A673 (cell line): ENCODE results near the gene EYA3. TPM values are rescaled to one million over a fixed set of nuclear protein-coding genes. Genes with fewer than 3 reads are reported as not detected.
A peak's percentile ranks its signal among the peaks of the same experiment; 100 is the strongest.

Experiments
- BruUV-seq: library from RNA; stranded (reverse); fragments of 400-500 nt; replicated peaks from 2 replicates; lab custom pipeline; 2021; lab: Mats Ljungman, UMichigan
- CTCF ChIA-PET: fragments of 300-600 bp; sonication (Branson Sonifier 250); formaldehyde crosslinking; loops from one replicate; lab custom pipeline; 2022; ENCODE audit warnings: antibody characterized with exemption; lab: Charles Lee
- POLR2A ChIA-PET: fragments of 300-600 bp; sonication (Branson Sonifier 250); formaldehyde crosslinking; loops from one replicate; lab custom pipeline; 2022; ENCODE audit warnings: antibody characterized with exemption; ENCODE audit not compliant: low non-redundant PET; lab: Charles Lee
- DNase-seq: peaks from one replicate; pipeline ENCODE4 v3.0.0-alpha.2; 2015; ENCODE audit warnings: low spot score
- H3K27ac ChIP-seq: fragments of 200-600 bp; sonication (generic); 2 replicates; pipeline ENCODE4 v1.5.1; 2016; ENCODE audit warnings: mixed run types, low read depth, mild to moderate bottlenecking, mixed read lengths, antibody characterized with exemption, low read length; ENCODE audit not compliant: poor library complexity, severe bottlenecking
- H3K27me3 ChIP-seq: fragments of 200-600 bp; sonication (generic); replicated peaks from 2 replicates; pipeline ENCODE4 v1.6.1; 2017; ENCODE audit warnings: mixed run types, low read depth, mild to moderate bottlenecking, mixed read lengths, antibody characterized with exemption, low read length; ENCODE audit not compliant: insufficient read depth, poor library complexity
- H3K36me3 ChIP-seq: fragments of 200-600 bp; sonication (generic); 2 replicates; pipeline ENCODE4 v1.6.1; 2016; ENCODE audit warnings: mixed run types, mild to moderate bottlenecking, mixed read lengths, antibody characterized with exemption, low read length; ENCODE audit not compliant: insufficient read depth, poor library complexity, severe bottlenecking
- H3K4me1 ChIP-seq: fragments of 200-600 bp; sonication (generic); 2 replicates; pipeline ENCODE4 v1.6.1; 2017; ENCODE audit warnings: mixed run types, mild to moderate bottlenecking, mixed read lengths, antibody characterized with exemption, low read length; ENCODE audit not compliant: insufficient read depth, poor library complexity, severe bottlenecking
- H3K4me3 ChIP-seq: fragments of 200-600 bp; sonication (generic); 2 replicates; pipeline ENCODE4 v1.5.1; 2016; ENCODE audit warnings: low read depth, mixed run types, mild to moderate bottlenecking, mixed read lengths, low read length; ENCODE audit not compliant: poor library complexity, severe bottlenecking
- H3K9me3 ChIP-seq: fragments of 200-600 bp; sonication (generic); 2 replicates; pipeline ENCODE4 v1.6.1; 2016; ENCODE audit warnings: mixed run types, low read depth, mild to moderate bottlenecking, mixed read lengths, antibody characterized with exemption, low read length; ENCODE audit not compliant: poor library complexity, severe bottlenecking
- EZH2 ChIP-seq: fragments of 200-600 bp; sonication (generic); IDR thresholded peaks from 2 replicates; pipeline ENCODE4 v1.6.1; 2017; ENCODE audit warnings: borderline replicate concordance, low read depth, mild to moderate bottlenecking, mixed read lengths, antibody characterized with exemption, low read length; ENCODE audit not compliant: poor library complexity, severe bottlenecking
- intact Hi-C: fragments of 100-400 bp; cut with micrococcal nuclease; formaldehyde crosslinking; loops from one replicate; pipeline ENCODE4 v1.10.0; 2022; ENCODE audit not compliant: unreplicated experiment
- total RNA-seq: library from RNA; stranded (reverse); gene quantifications from 2 replicates; pipeline ENCODE4 v1.2.3, GENCODE V29; 2021
- TF ChIP-seq, protein P1 (sequence below): fragments of 300-800, 200-600 bp; sonication (generic); conservative IDR thresholded peaks from 2 replicates; pipeline ENCODE4 v1.5.1; 2017; ENCODE audit warnings: low read depth, mild to moderate bottlenecking, antibody characterized with exemption, low read length, moderate library complexity, mixed read lengths

Gene EYA3
- total RNA-seq, 1 experiment from 2014 or later: 33.4 TPM

DNA sequence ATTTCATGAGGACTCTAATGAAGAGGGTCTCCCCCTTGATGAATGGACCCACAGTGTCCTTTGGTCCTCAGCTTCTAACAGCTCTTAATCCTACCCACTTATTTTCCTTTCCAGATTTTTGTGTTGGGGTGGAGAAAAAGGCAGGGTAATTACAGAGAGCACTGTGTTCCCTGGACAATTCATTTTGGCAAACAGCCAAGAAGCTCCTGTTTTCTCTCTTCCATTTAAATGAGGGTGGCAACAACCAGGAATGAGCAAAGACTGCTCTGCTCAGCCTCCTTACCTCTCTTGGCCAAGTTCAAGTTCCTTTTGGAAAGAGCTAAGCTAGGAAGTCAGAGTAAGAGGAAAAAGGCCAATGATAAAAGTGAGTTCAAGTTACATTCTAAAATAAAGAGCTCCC is 116.7 kb downstream of the EYA3 start:
- no peak for TF ChIP-seq EZH2
- TF ChIP-seq, protein P1, sequence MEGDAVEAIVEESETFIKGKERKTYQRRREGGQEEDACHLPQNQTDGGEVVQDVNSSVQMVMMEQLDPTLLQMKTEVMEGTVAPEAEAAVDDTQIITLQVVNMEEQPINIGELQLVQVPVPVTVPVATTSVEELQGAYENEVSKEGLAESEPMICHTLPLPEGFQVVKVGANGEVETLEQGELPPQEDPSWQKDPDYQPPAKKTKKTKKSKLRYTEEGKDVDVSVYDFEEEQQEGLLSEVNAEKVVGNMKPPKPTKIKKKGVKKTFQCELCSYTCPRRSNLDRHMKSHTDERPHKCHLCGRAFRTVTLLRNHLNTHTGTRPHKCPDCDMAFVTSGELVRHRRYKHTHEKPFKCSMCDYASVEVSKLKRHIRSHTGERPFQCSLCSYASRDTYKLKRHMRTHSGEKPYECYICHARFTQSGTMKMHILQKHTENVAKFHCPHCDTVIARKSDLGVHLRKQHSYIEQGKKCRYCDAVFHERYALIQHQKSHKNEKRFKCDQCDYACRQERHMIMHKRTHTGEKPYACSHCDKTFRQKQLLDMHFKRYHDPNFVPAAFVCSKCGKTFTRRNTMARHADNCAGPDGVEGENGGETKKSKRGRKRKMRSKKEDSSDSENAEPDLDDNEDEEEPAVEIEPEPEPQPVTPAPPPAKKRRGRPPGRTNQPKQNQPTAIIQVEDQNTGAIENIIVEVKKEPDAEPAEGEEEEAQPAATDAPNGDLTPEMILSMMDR: no peak
- H3K27ac ChIP-seq: no peak overlapping the region

DNA sequence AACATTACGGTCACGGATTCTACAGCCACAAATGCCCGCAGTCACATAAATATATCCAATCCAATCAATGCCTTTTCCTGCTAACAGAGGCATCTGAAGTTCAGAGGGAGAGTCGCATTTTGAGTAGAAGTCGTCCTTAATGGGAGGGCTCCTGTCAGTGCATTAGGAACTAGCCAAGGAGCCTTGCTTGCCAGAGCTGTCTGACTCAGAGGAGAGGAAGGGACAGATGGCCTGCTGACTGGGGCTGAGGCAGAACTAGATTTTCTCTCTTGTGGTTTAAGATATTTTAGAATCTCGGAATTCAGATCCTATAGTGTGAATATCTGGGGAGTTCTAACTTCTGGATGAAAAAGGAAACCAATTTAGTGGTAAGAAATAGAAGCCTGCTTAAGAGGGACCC is 118.0 kb downstream of the EYA3 start:
- Histone ChIP-seq H3K9me3 (no peaks in the 10 kb centered on the region), H3K27me3 (no peaks in the 10 kb centered on the region), H3K36me3 (no peaks in the 10 kb centered on the region), H3K27ac (no peak overlapping the region), H3K4me3 (no peak overlapping the region), H3K4me1 (no peaks in the 10 kb centered on the region)
- no TSS peak for BruUV-seq
- no peak for TF ChIP-seq EZH2
- TF ChIP-seq, protein P1: no peak
- no peak for DNase-seq
- ChIA-PET POLR2A (no interaction called here), CTCF (no interaction called here)
- intact Hi-C loops: no loop called here

More for the DNA sequence above, 116.7 kb downstream of the EYA3 start:
- CTCF ChIA-PET: interaction anchor here (0.6 to 1.5 kb wide), 2 partner anchors 114 to 115 kb away, joined by 5 to 7 read pairs; no protein-coding TSS in a partner anchor
- no peaks in the 10 kb centered on the region for H3K9me3 ChIP-seq
- no peak overlapping the region for H3K4me3 ChIP-seq
- H3K4me1 ChIP-seq: no peaks in the 10 kb centered on the region
- POLR2A ChIA-PET: interaction anchor here (0.6 kb wide), 1 partner anchor 22 kb away, joined by 4 read pairs; no protein-coding TSS in a partner anchor
- intact Hi-C loops: no loop called here
- peak; percentile 59 for DNase-seq
- no TSS peak for BruUV-seq
- no peaks in the 10 kb centered on the region for H3K27me3 ChIP-seq
- H3K36me3 ChIP-seq: no peaks in the 10 kb centered on the region

DNA sequence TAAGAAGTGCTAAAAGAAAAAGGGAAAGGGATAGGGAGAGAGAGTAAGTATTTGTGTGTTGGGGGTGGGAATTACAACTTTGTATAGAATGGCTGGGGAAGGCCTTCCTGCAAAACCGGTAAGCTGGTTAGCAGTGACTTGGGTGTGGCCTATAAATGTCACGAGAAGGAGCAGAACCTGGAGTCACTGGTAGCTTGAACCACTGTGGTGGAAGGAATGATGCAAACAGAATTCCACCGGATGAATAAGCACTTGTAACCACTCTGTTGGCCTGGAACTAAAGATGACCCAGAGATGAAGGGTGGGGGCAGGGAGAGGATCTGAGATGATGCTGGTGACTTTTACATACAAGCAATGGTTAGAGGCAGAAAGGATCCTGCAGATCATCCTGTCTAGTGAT is 119.7 kb downstream of the EYA3 start:
- H3K27ac ChIP-seq: no peak overlapping the region
- no peaks in the 10 kb centered on the region for H3K27me3 ChIP-seq
- POLR2A ChIA-PET: no interaction called here
- H3K4me1 ChIP-seq: no peaks in the 10 kb centered on the region
- H3K36me3 ChIP-seq: peaks cover 3% of the 10 kb centered on the region
- no peak for DNase-seq
- TF ChIP-seq, protein P1: no peak
- TF ChIP-seq EZH2: no peak
- no TSS peak for BruUV-seq
- intact Hi-C loops: no loop called here
- H3K4me3 ChIP-seq: no peak overlapping the region
- CTCF ChIA-PET: no interaction called here
- no peaks in the 10 kb centered on the region for H3K9me3 ChIP-seq
